PC-3 (cell line): Measurements from ENCODE around the gene UBE2C.

ENCODE experiments used
- EZH2 ChIP-seq: fragments of 300-600 bp; sonication (generic); IDR thresholded peaks from one replicate; pipeline ENCODE4 v1.6.1; 2017; ENCODE audit warnings: antibody characterized with exemption, mild to moderate bottlenecking, low read length; ENCODE audit not compliant: unreplicated experiment
- EZH2phosphoT487 ChIP-seq: fragments of 300-600 bp; sonication (generic); IDR thresholded peaks from 2 replicates; pipeline ENCODE4 v1.6.1; 2018; ENCODE audit warnings: mild to moderate bottlenecking, antibody characterized with exemption, low read length, borderline replicate concordance
- TF ChIP-seq, protein P1 (sequence below): fragments of 300-600 bp; sonication (generic); conservative IDR thresholded peaks from 2 replicates; pipeline ENCODE4 v1.5.1; 2017; ENCODE audit warnings: antibody characterized with exemption, low read depth, mild to moderate bottlenecking, low read length

DNA sequence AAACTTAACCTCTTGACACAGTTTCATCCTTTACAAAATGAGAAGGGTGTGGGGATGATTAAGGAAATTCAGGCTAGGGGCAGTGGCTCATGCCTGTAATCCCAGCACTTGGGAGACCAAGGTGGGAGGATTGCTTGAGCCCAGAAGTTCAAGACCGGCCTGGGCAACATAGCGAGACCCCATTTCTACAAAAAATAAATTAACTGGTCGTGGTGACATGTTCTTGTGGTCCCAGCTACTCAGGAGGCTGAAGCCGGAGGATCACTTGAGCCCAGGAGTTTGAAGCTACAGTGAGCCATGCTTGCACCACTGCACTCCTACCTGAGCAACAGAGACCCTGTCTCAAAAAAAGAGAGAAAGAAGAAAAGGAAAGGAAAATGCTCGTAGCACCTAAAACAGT, 54.0 kb downstream of the UBE2C start:
- TF ChIP-seq, protein P1, sequence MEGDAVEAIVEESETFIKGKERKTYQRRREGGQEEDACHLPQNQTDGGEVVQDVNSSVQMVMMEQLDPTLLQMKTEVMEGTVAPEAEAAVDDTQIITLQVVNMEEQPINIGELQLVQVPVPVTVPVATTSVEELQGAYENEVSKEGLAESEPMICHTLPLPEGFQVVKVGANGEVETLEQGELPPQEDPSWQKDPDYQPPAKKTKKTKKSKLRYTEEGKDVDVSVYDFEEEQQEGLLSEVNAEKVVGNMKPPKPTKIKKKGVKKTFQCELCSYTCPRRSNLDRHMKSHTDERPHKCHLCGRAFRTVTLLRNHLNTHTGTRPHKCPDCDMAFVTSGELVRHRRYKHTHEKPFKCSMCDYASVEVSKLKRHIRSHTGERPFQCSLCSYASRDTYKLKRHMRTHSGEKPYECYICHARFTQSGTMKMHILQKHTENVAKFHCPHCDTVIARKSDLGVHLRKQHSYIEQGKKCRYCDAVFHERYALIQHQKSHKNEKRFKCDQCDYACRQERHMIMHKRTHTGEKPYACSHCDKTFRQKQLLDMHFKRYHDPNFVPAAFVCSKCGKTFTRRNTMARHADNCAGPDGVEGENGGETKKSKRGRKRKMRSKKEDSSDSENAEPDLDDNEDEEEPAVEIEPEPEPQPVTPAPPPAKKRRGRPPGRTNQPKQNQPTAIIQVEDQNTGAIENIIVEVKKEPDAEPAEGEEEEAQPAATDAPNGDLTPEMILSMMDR, result no peak
- TF ChIP-seq EZH2, result no peak
- no peak for TF ChIP-seq EZH2phosphoT487
